Measurements from ENCODE around the gene PTPRG. TPM values are rescaled to one million over a fixed set of nuclear protein-coding genes. Genes with fewer than 3 reads are reported as not detected.

PTPRG gene
- total RNA-seq, 2 experiments from 2014 or later: 0.13 to 0.15 TPM

DNA sequence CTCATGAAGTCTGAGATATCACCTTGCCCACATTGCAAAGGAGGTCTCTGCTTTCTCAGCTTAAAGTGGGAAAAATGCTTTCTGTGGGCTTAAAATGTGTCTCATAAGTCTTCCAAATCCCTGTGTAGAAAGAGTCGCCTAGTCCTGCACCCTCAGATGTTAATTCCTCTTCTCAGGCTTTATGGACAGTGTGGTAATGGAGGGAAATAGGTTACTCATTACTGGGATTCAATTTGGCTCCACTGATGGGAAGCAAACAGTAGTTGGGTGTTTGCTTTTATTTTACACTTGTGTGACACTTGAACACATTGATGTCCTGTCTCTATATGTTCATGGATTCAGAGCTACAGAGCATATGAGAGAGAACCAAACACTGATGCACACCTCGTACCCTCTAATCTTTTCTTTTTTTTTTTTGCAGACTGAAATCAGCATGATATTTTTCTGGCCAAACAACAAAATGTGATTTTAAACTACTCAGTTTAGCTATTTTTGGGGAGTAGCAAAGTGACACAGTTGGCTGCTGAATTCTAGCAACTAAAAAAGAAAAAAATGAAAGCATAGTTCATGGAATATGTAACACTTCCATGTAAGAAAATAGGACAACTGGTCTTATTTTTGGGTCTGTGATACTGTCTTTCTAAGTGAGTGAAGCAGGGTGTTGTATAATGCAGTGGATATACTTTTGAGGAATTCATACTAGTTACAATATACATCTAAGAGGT, 8.6 kb downstream of the PTPRG start:
- Mint-ChIP-seq H3K4me1 (no peaks in the 10 kb centered on the region), H3K27me3 (peaks cover 12% of the 10 kb centered on the region), H3K9me3 (no peaks in the 10 kb centered on the region), H3K36me3 (ENCODE audit: low read depth) (no peaks in the 10 kb centered on the region), H3K27ac (no peak overlapping the region), H3K4me3 (no peak overlapping the region)
- POLR2A ChIA-PET: no interaction called here
- CTCF ChIA-PET: no interaction called here
- no peak for DNase-seq

DNA sequence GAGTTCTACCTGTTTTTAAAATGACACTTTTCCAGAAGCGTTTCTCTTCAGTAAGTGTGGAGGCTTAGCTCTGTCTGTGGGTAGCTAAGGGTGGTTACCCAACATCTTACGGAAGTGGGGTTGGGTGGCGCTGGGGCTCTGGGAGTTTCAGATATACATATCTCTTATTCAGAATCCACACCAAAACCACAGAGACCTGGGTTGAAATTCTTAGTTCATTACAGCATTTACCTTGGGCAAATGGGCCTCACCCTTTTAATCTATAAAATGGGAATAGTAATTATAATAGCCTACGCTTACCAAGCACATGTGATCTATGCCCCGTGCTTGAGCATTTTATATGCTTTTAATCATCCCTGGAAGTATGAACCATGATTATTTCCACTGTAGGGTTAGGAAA, 9.4 kb downstream of the PTPRG start:
- H3K36me3 Mint-ChIP-seq (ENCODE audit: low read depth): no peaks in the 10 kb centered on the region
- DNase-seq: no peak
- H3K9me3 Mint-ChIP-seq: no peaks in the 10 kb centered on the region
- no peak overlapping the region for H3K4me3 Mint-ChIP-seq
- no peaks in the 10 kb centered on the region for H3K4me1 Mint-ChIP-seq
- ChIA-PET POLR2A (no interaction called here), CTCF (no interaction called here)
- H3K27ac Mint-ChIP-seq: no peak overlapping the region
- peaks cover 5% of the 10 kb centered on the region for H3K27me3 Mint-ChIP-seq

DNA sequence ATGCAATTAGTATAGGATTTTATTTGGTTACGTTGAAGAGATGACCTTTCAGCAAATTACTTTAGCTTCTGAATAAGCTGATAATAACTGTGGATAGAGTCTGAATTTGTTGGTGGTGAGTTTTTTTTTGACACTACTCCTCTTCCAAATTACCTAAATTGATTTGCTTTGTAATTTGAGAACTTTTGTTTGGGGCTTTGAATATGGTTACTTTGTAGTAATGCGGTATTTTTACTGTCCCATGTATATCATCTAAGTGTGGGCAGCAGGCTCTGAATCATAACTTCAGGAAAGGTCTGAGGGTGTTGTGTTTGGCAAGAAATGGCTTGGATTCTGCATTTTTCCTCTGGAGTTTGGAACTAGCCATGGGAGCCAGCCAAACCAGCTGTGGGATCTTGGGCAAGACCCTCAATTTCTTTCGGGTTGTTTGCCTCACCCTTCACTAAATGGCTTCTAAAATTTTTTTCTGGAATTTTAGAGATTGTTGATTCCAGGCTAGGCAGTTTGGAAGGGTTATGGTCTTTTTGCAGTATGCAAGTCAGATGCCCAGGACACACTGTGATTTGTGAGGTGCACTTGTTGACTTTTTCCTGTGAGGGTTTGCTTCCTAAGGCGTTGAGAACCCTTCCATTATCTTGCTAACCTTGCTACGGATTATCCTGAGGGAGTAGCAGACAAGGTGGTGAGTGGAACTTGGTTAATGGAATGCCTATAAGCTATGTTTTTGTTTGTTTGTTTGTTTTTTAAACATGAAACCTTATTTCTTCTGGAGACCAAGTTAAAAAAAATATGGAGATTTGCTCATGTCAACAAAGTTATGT, 10.4 kb downstream of the PTPRG start:
- DNase-seq: no peak
- peaks cover 2% of the 10 kb centered on the region for H3K27me3 Mint-ChIP-seq
- no peak overlapping the region for H3K27ac Mint-ChIP-seq
- H3K4me1 Mint-ChIP-seq: no peaks in the 10 kb centered on the region
- ChIA-PET POLR2A (no interaction called here), CTCF (no interaction called here)
- H3K36me3 Mint-ChIP-seq (ENCODE audit: low read depth): no peaks in the 10 kb centered on the region
- H3K4me3 Mint-ChIP-seq: no peak overlapping the region
- H3K9me3 Mint-ChIP-seq: no peaks in the 10 kb centered on the region

DNA sequence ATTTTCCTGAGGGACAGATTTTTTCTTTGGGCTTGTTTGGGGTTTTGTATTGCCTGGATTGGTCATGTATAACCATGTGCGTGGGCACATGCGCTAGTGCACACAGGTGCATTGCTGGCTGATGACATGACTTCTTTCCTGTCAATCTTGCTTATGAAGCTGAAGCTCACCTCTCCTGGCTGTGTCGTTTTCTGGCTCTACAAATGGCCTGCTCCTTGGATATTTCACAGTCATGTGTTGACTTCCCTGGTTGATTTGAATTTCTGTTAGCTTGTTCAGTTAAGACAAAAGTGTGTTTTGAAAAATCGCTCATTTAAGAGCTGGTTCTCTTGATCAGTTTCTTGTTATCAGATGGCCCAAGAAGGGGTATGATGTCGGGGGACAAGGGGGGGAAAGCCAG, 11.5 kb downstream of the PTPRG start:
- H3K27me3 Mint-ChIP-seq: peaks cover 2% of the 10 kb centered on the region
- H3K4me1 Mint-ChIP-seq: no peaks in the 10 kb centered on the region
- no peak for DNase-seq
- H3K36me3 Mint-ChIP-seq (ENCODE audit: low read depth): no peaks in the 10 kb centered on the region
- no peak overlapping the region for H3K27ac Mint-ChIP-seq
- H3K4me3 Mint-ChIP-seq: no peak overlapping the region
- ChIA-PET CTCF (no interaction called here), POLR2A (no interaction called here)
- H3K9me3 Mint-ChIP-seq: no peaks in the 10 kb centered on the region

DNA sequence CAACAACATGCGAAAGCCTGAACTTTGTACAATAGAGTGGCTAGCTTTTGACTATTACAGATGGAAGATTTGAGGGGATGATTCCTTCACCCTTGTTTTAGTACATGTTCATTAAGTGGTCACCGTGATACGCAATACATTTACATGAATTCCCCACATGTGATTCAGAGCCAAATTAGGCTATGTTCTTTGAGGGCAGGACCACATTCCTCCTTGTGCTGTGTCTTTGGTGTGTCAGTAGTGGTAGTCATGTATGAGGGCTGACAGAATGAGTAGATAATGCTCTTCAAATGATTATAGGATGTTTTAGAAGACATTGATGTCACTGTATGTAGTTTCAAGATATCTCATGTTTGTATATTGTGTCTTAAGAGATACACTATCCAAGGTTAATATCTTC, 12.1 kb downstream of the PTPRG start:
- Mint-ChIP-seq H3K4me3 (no peak overlapping the region), H3K4me1 (no peaks in the 10 kb centered on the region), H3K27ac (no peak overlapping the region), H3K36me3 (ENCODE audit: low read depth) (no peaks in the 10 kb centered on the region), H3K9me3 (no peaks in the 10 kb centered on the region), H3K27me3 (peaks cover 2% of the 10 kb centered on the region)
- POLR2A ChIA-PET: no interaction called here
- CTCF ChIA-PET: no interaction called here
- DNase-seq: no peak

DNA sequence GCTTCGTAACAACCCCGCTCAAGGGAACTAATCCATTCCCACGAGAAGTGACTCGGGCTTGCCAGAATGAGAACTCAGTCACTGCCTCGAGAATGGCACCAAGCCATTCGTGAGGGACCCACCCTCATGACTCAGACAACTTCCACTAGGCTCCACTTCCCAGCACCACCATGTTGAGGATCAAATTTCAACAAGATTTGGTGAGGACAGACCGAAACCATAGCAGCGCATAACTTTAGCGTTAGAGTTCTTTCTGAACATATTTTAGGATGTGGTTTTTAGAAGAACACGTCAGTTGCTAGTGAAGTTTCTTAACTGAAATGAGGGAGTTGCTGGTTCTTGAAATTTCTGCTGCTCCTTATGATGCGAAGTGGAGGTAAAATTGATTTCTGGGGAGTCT, 13.5 kb downstream of the PTPRG start:
- CTCF ChIA-PET: interaction anchor here (0.7 kb wide), 1 partner anchor 568 kb away, joined by 4 read pairs; no protein-coding TSS in a partner anchor
- H3K4me3 Mint-ChIP-seq: no peak overlapping the region
- H3K27ac Mint-ChIP-seq: no peak overlapping the region
- H3K9me3 Mint-ChIP-seq: no peaks in the 10 kb centered on the region
- no peaks in the 10 kb centered on the region for H3K27me3 Mint-ChIP-seq
- POLR2A ChIA-PET: no interaction called here
- DNase-seq: no peak
- H3K4me1 Mint-ChIP-seq: no peaks in the 10 kb centered on the region
- no peaks in the 10 kb centered on the region for H3K36me3 Mint-ChIP-seq (ENCODE audit: low read depth)

DNA sequence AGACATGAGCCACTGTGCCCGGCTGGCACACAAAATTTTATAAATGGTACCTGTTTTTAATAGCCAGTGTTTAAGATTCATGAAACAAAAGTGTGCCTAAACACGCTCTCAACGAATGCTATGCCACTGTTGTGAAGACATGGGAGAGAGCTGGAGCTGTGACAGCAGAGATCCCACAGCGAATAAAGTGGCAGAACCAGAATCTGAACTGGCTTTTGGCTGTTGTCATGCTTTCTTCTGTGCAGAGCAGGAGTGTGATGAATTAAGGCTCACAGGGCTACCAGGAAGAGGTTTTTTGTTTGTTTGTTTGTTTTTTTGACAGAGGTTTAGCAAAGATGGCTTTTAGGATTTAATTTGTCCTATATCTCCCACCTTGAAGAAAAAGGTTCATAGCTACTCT, 14.5 kb downstream of the PTPRG start:
- no peak for DNase-seq
- H3K4me1 Mint-ChIP-seq: no peaks in the 10 kb centered on the region
- no peak overlapping the region for H3K27ac Mint-ChIP-seq
- POLR2A ChIA-PET: no interaction called here
- no peaks in the 10 kb centered on the region for H3K9me3 Mint-ChIP-seq
- CTCF ChIA-PET: no interaction called here
- no peaks in the 10 kb centered on the region for H3K27me3 Mint-ChIP-seq
- H3K36me3 Mint-ChIP-seq (ENCODE audit: low read depth): no peaks in the 10 kb centered on the region
- H3K4me3 Mint-ChIP-seq: no peak overlapping the region

DNA sequence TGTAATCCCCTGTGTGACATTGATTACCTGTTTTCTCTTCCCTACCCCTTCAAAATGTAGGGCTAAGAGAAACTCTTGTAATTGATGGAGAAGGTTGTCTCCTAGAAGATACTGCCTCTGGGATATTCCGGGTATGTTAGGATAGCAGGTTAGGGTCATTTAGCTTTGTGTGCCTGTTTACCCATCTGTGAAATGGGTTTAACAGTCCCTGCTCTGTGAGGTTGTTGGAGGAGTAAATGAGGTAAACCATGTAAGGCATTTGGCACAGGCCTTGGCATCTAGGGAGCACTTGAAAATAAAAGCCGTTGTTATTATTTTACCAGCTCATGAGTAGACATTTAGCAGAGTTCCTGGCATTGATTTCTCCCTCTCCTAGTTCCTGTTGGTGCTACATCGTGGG, 16.4 kb downstream of the PTPRG start:
- H3K4me1 Mint-ChIP-seq: no peaks in the 10 kb centered on the region
- no peaks in the 10 kb centered on the region for H3K27me3 Mint-ChIP-seq
- ChIA-PET POLR2A (no interaction called here), CTCF (no interaction called here)
- H3K9me3 Mint-ChIP-seq: no peaks in the 10 kb centered on the region
- H3K36me3 Mint-ChIP-seq (ENCODE audit: low read depth): no peaks in the 10 kb centered on the region
- H3K4me3 Mint-ChIP-seq: no peak overlapping the region
- no peak overlapping the region for H3K27ac Mint-ChIP-seq
- DNase-seq: no peak

DNA sequence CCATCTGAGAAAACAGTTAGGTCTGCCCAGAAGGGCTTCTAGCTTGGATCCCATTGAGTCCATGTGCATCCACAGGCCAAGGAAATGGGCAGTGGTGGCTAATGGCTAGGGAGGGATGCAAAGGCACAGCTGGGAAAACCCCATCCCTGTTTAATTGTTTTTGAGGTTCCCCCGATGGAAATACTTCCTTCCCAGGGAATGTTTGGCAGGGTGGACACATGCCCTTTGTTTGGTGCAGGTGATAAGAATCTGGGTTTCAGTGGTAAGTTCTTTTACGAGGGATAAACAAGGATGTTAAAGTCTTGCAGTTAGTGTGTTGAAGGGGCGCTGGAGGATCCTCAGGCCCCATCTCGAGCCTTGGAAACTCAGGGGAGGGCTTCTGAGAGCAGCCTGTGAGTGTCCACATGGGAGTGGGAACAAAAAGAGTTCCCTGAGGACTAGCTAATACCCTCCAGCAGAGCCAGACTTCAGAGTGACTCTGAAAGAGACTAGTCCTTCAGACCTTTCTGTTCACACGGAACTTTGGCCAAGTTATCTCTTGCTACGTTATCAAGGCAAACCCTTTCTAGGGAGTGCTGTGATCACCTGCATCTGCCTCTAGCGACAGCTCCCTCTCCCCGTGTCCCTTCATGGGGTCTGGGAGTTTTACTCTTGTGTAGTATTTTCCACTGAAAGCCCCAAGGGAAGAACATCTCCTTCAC, 17.4 kb downstream of the PTPRG start:
- Mint-ChIP-seq H3K9me3 (no peaks in the 10 kb centered on the region), H3K36me3 (ENCODE audit: low read depth) (no peaks in the 10 kb centered on the region), H3K4me1 (no peaks in the 10 kb centered on the region), H3K27ac (no peak overlapping the region), H3K4me3 (no peak overlapping the region), H3K27me3 (no peaks in the 10 kb centered on the region)
- CTCF ChIA-PET: no interaction called here
- POLR2A ChIA-PET: no interaction called here
- DNase-seq: no peak

DNA sequence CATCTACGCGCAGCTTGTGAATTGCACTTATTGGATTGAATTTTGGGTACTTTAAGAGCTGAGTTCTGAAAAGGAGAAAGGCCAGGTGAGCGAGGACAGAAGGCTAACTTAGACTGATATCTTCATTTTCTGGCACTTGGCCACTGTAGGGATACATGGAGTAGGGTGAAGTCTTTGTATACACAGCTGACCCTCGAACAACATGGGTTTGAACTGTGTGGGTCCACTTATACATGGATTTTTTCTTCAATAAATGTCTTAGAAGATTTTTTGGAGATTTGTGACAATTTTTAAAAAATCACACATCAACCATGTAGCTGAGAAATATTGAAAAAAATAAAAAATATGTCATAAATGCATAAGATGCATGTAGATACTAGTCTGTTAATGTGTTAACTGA, 18.3 kb downstream of the PTPRG start:
- ChIA-PET CTCF (no interaction called here), POLR2A (no interaction called here)
- Mint-ChIP-seq H3K27me3 (no peaks in the 10 kb centered on the region), H3K27ac (no peak overlapping the region), H3K4me3 (no peak overlapping the region), H3K36me3 (ENCODE audit: low read depth) (no peaks in the 10 kb centered on the region), H3K4me1 (no peaks in the 10 kb centered on the region), H3K9me3 (no peaks in the 10 kb centered on the region)
- no peak for DNase-seq

DNA sequence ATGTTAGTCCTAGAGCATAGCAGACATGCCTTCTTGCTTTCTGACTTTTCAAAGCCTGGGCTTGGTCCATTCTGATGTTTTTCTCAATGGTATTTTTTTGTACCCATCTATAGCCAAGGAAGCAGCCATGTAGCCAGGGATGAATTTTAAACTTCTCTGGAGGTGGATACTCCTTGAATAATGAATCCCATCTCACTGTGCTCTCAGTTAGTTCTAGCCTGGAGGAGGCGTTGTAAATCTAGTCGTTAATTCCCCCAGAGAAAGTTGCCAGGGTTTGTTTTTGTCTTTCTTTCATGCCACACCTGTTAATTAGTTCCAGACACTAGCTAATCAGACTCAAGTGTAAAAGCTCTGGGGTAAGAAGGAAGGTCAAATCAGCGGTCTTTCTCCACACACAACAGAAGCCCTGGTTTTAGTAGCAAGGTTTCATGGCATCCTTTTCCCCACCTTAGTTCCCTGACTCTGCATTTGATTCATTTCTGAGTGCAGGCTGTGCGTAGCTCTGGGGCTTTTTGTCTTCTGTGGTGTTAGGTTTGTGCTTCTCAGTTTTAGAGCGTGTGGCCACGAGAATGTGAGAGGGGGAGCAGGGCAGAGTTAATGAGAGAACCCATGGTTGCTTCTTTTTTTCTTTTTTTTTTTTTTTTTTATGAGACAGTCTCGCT, 19.7 kb downstream of the PTPRG start:
- Mint-ChIP-seq H3K27ac (no peak overlapping the region), H3K4me1 (no peaks in the 10 kb centered on the region), H3K9me3 (no peaks in the 10 kb centered on the region), H3K27me3 (no peaks in the 10 kb centered on the region), H3K36me3 (ENCODE audit: low read depth) (no peaks in the 10 kb centered on the region), H3K4me3 (no peak overlapping the region)
- ChIA-PET POLR2A (no interaction called here), CTCF (no interaction called here)
- DNase-seq: no peak

DNA sequence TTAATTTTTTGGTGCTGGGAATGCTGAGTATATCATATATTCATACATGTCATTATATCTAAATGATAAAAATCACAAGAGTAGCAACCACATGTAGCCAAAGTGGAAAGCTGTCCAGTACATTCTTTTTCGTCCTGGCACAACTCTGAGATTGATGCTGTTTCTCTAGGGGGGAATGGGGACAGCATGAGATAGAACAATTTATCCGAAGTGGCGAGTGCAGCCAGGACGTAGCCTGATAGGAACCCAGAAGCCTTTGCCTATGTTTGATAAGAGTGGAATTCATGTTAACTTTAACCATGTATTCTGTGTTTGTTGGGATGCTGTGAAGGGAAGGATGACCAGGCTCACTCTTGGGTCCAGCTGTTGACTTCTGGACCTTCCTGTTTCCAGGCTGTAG, 20.9 kb downstream of the PTPRG start:
- no peak for DNase-seq
- Mint-ChIP-seq H3K9me3 (no peaks in the 10 kb centered on the region), H3K27me3 (no peaks in the 10 kb centered on the region), H3K27ac (no peak overlapping the region), H3K4me3 (no peak overlapping the region), H3K4me1 (no peaks in the 10 kb centered on the region), H3K36me3 (ENCODE audit: low read depth) (no peaks in the 10 kb centered on the region)
- ChIA-PET POLR2A (no interaction called here), CTCF (no interaction called here)

DNA sequence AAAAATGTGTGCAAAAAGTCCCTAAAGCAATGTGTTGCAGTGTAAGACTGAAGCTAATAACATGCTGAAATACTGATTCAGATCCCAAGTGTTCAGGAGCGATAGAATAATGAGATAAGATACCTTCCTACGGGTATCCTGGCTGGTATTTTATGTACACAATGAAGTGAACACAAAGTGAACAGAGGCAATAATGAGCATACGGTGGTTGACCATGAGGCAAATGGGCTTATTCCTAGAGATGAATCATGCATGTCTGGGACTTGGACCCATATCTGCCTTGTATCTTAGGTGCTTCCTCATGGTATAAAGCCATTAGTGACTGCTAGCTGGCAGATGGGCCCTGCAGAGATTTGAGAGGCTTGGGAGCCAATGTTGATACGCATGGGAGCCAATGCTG, 21.5 kb downstream of the PTPRG start:
- ChIA-PET CTCF (no interaction called here), POLR2A (no interaction called here)
- Mint-ChIP-seq H3K9me3 (no peaks in the 10 kb centered on the region), H3K27me3 (no peaks in the 10 kb centered on the region), H3K36me3 (ENCODE audit: low read depth) (no peaks in the 10 kb centered on the region), H3K27ac (no peak overlapping the region), H3K4me3 (no peak overlapping the region), H3K4me1 (no peaks in the 10 kb centered on the region)
- no peak for DNase-seq

Data from activated CD4-positive, alpha-beta memory T cell treated with anti-CD3 and anti-CD28 coated beads, Interleukin-2, amount 10 ng/mL, durations not matched to agents 7 days and 5 days (primary cell).